Caki2 (cell line): ENCODE results near the gene ACSL5. TPM values are rescaled to one million over a fixed set of nuclear protein-coding genes. Genes with fewer than 3 reads are reported as not detected.
"Not testable (repeated sequence)": the region's sequence is repeated elsewhere in the genome, so short reads cannot be mapped to it uniquely, and the experiment has no call there.

Experiments
- DNase-seq: peaks from one replicate; pipeline ENCODE4 v3.0.0-alpha.2; 2015; ENCODE audit warnings: low read depth
- in situ Hi-C: cut with HindIII; loops from 2 replicates; pipeline ENCODE4 v1.10.0; 2016; ENCODE audit warnings: low sequenced_read_pairs, low pct_unique_long_range_greater_than_20kb, mixed read lengths
- total RNA-seq: library from RNA; depleted of rRNA; stranded (reverse); fragments of >200 nt; shearing (Covaris generic); gene quantifications from 2 replicates; pipeline ENCODE4 v1.2.3, GENCODE V29; 2014; ENCODE audit warnings: low replicate concordance

Gene ACSL5
- total RNA-seq, 1 experiment from 2014 or later: not detected

- in situ Hi-C loops: no loop called here
- no peak for DNase-seq
Observed at GRCh38 chr10:112441520-112441919, 67.6 kb downstream of the ACSL5 start.

- no peak for DNase-seq
- in situ Hi-C loops: no loop called here
Observed at GRCh38 chr10:112442063-112442462, 68.1 kb downstream of the ACSL5 start.

DNA sequence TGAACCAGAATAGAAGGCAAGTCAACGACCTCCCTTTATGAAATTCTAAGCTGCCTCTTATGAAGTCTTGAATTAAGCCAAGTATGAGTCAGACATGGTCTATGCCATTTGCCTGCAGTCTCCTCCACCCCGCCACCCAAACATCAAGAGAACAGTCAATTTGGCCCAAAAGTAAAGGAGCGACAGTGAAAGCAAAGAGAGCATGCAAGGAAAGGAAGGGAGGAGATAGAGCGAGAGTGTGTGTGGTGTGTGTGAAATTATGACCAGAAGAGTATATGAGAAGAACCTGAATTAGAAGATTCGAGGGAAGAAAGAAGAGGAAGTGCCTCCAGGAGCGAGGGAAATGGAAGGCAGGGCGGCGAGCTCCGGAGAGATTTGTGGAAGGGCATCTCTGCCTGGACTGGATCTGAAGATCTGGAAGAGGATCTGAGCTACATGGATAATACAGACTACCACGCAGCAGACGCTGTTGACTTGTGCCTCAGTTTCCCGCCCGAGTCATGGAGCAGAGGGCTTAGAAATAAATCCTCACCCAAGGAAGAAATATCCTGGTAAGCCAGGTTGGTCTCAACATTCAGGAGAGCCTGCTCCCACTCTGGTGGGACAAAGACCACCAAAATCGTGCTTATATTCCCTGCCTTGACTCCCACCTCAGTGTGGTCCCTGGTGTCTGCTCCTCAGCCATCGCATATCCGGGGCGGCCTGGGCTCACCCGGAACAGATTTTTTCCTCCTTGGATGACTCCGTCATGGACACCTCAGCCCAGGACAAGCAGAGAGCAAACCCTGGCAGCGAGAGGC, 72.3 kb downstream of the ACSL5 start:
- in situ Hi-C loops: no loop called here

GRCh38 chr10:112446855-112447619, 73.1 kb downstream of the ACSL5 start, which contains the start of the genes VTI1A and ZDHHC6:
Gene VTI1A, plus strand, starts transcription at chr10:112447215. Its CDS starts 159 bp downstream, at chr10:112447374.
Gene ZDHHC6, minus strand, starts transcription at chr10:112446914. Its CDS starts 1,478 bp downstream, at chr10:112445436.
- peak; percentile 79 for DNase-seq
- in situ Hi-C loops: no loop called here

More for the DNA sequence above, 72.3 kb downstream of the ACSL5 start:
- DNase-seq: peak; percentile 6

- DNase-seq: no peak
- in situ Hi-C loops: no loop called here
Observed at GRCh38 chr10:112447620-112447928, 73.7 kb downstream of the ACSL5 start.

- in situ Hi-C loops: no loop called here
- no peak for DNase-seq
Observed at GRCh38 chr10:112448888-112449287, 75.0 kb downstream of the ACSL5 start.

DNA sequence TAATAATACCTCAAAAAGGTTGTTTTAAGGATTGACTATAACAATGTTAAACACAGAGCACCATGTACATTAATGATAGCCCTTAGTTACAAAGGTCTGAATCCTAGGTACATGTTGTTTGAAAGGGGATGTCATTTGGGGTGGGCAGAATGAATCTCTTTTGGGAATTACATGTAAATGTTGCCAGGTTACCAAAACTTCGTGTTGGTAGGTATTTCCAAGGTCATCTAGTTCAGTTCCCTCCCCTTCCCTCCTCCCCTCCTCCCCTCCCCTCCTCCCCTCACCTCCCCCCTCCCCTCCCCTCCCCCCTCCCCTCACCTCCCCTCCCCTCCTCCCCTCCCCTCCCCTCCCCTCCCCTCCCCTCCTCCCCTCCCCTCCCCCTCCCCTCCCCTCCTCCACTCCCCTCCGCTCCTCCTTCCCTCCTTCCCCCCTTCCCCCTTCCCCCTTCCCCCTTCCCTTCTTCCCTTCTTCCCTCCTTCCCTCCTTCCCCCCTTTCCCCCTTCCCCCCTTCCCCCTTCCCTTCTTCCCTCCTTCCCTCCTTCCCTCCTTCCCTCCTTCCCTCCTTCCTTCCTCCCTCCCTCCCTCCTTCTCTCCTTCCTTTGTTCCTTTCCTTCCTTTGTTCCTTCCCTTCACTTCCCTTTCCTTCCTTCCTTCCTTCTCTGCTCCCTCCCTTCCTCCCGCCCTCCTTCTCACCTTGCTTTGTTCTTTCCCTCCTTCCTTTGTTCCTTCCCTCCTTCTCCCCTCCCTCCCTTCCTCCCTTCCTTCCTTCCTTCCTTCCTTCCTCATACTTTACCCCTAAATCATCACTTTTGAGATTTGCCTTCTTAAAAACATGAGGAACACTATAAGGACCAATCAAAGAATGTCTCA, 81.2 kb downstream of the ACSL5 start:
- in situ Hi-C loops: no loop called here
- DNase-seq: no peak

DNA sequence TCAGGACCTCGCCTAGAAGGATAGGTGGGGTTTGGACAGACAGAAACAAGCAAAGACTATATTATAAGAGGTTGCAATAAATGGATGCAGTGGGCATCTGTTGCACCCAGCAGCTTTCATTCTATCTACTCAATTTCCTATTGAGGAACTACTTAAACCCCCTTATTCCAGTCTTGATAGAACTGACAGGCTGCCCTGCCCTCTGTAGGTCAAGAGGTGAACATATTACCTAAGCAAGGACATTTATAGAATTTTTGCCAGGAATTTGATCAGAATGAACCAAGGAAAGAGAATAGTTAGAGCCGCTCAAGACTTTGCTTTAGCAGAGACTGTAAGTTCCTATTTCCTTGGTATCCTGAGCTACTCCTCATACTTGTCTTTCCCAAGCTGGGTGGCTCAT, 82.6 kb downstream of the ACSL5 start:
- in situ Hi-C loops: no loop called here
- no peak for DNase-seq

- in situ Hi-C loops: no loop called here
- no peak for DNase-seq
Observed at GRCh38 chr10:112460366-112460765, 86.5 kb downstream of the ACSL5 start.

DNA sequence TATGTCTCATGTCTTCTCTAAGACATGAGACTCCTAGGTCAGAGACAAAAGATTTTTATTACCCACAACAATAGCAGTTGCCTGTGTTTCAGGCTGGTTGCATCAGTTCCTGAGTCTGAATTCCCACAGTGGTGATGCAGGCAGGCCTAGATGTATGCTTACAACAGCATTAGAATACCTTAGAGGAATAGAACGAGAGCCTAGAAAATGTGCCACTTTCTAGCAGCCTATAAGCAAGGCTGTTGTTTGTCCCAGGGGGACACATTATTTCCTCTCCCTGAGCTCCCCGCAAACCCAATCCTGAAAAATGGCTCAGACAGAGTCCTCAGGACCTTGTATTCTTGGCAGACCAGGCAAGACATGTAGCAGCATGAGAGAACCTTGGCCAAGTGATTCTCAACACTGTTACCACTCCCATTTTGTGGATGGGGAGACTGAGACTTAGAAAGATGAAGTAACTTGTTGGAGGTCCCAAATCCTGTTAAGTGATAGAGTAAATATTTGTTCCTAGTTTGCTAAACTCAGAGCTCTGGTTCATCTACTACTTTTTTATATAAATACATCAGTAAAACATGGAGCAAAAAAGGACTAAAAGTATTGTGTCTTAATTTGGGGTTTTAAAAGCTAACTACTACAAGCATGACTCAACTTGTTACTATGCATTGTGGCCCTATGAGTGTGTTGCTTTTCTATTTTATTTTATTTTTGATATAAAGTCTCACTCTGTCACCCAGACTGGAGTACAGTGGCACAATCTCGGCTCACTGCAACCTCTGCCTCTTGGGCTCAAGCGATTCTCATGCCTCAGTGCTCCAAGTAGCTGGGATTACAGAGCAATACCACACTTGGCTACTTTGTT, 87.3 kb downstream of the ACSL5 start:
- no peak for DNase-seq
- in situ Hi-C loops: no loop called here

DNA sequence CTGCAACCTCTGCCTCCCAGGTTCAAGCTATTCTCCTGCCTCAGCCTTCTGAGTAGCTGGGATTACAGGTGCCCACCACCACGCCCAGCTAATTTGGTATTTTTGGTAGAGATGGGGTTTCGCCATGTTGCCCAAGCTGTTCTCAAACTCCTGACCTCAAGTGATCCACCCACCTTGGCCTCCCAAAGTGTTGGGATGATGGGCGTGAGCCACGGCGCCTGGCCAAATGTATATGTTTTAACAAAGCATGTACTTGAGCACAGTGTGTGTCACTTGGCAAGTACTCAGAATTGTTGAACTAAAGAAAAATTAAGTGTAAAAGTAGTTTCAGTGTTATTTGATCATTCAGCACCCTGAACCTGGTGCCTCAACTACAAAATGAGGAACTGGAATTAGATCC, 90.2 kb downstream of the ACSL5 start:
- DNase-seq, in situ Hi-C loops: not testable (repeated sequence)

- in situ Hi-C loops: no loop called here
- no peak for DNase-seq
Observed at GRCh38 chr10:112465299-112465883, 91.5 kb downstream of the ACSL5 start.

- in situ Hi-C loops: no loop called here
- no peak for DNase-seq
Observed at GRCh38 chr10:112466802-112467201, 92.9 kb downstream of the ACSL5 start.

GRCh38 chr10:112467541-112468075, 93.7 kb downstream of the ACSL5 start:
- DNase-seq: no peak
- in situ Hi-C loops: no loop called here

DNA sequence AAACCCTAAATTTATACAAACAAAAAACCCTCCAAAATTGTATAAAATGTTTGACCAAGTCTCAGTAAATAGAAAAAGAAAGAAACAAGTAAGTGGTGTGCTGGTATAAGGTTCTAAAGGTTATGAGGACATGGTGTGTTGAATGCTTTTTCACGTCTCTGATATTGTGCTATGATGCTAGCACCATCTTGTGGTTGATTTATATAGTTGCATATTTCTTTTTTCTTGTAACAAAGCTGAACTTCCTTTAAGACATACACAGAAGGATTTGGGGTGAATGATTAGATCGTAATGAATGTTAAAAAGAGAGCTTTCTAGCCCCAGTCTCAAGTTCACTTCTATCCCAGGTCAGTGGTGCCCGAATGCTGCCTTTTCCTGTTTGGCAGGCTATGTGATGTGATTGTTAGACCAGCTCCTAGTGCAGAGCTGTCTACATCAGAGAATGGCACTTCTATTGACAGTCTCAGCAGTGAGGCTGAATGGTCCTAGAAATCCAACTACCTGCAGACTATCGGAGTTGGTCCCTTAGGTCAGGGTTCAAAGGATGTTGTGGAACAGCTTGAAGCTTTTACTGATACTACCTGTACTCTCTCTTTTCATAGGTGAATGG, 98.1 kb downstream of the ACSL5 start:
- DNase-seq: peak; percentile 41
- in situ Hi-C loops: no loop called here

GRCh38 chr10:112475575-112476218, 101.8 kb downstream of the ACSL5 start:
- no peak for DNase-seq
- in situ Hi-C loops: no loop called here
